Bronchial epithelial cell (primary cell): Measurements from ENCODE around the gene TMCC1. TPM values are rescaled to one million over a fixed set of nuclear protein-coding genes. Genes with fewer than 3 reads are reported as not detected.

ENCODE experiments used
- DNase-seq: peaks from one replicate; pipeline ENCODE4 v3.0.0-alpha.2; 2010; ENCODE audit warnings: low read depth
- FAIRE-seq: peaks from 2 replicates; lab custom pipeline; 2011; peaks lifted over from hg19 to GRCh38; lab: Jason Lieb, UNC
- H3K27me3 ChIP-seq: 2 replicates; pipeline ENCODE4 v1.5.1; 2011; ENCODE audit warnings: low read length; ENCODE audit not compliant: control insufficient read depth, insufficient read depth
- H3K36me3 ChIP-seq: 2 replicates; pipeline ENCODE4 v1.5.1; 2011; ENCODE audit warnings: low read length; ENCODE audit not compliant: control insufficient read depth, insufficient read depth
- H3K4me3 ChIP-seq: 2 replicates; pipeline ENCODE4 v1.5.1; 2011; ENCODE audit warnings: mild to moderate bottlenecking, low read depth, low read length, control low read depth
- CTCF ChIP-seq: IDR thresholded peaks from 2 replicates; pipeline ENCODE4 v1.5.1; 2011; ENCODE audit warnings: mild to moderate bottlenecking, moderate library complexity, low read length, control low read depth, inconsistent platforms; ENCODE audit not compliant: insufficient read depth, severe bottlenecking
- total RNA-seq: library from RNA; depleted of rRNA; stranded (reverse); fragments of >200 nt; gene quantifications from 2 replicates; pipeline ENCODE4 v1.2.1, GENCODE V29; 2014

Gene TMCC1
- total RNA-seq = 18.2 and 19.8 TPM in 2 replicates

GRCh38 chr3:129893581-129894070 lies at the start of gene TMCC1:
TSS of gene TMCC1 (minus strand) at chr3:129893711.
- DNase-seq = peak; percentile 89
- Histone ChIP-seq H3K36me3 (no peaks in the 10 kb centered on the region), H3K4me3 (peak within 1 kb of the TSS; percentile 87), H3K27me3 (no peaks in the 10 kb centered on the region)
- FAIRE-seq = no peak
- no peak for TF ChIP-seq CTCF

DNA sequence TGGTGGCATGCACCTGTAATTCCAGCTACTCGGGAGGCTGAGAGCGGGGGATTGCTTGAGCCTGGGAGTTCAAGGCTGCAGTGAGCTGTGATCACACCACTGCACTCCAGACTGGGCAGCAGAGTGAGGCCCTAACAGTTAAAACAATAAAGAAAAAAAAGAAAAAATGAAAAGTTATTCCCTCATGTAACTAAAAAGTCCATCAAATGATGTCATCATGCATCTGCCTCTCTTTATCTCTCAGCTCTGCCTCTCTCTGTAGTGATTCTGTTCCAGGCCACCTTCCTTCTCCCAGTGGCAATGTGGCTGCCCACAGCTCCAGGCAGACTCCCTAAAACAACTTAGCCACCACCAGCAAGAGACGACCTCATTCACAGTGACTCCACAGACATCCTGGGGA lies 49.5 kb upstream of the TMCC1 start:
- DNase-seq (no peak), FAIRE-seq (no peak)
- Histone ChIP-seq H3K4me3 (no peak overlapping the region), H3K36me3 (no peaks in the 10 kb centered on the region), H3K27me3 (peaks cover 2% of the 10 kb centered on the region)
- no peak for TF ChIP-seq CTCF

GRCh38 chr3:129942296-129942695 lies 48.8 kb upstream of the TMCC1 start:
- Histone ChIP-seq H3K27me3 (peaks cover 2% of the 10 kb centered on the region), H3K36me3 (no peaks in the 10 kb centered on the region), H3K4me3 (no peak overlapping the region)
- no peak for FAIRE-seq
- TF ChIP-seq CTCF = peak; percentile 78
- peak; percentile 48 for DNase-seq

DNA sequence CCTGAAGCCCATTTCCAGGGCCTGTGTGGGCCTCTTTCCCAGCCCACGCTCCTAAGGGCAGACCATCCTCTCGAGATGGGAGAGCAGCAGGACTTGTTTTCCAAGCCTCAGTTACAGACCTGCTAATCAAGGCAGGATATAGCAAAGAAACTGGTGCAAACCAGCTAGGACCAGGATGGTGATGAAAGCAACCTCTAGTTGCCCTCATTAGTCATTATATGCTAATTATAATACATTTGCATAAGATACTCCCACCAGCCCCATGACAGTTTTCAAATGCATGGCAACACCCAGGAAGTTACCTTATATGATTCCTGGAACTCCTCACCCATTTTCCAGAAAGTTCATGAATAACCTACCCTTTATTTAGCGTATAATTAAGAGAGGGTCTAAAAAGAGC lies 46.6 kb upstream of the TMCC1 start:
- no peak for TF ChIP-seq CTCF
- Histone ChIP-seq H3K36me3 (no peaks in the 10 kb centered on the region), H3K4me3 (no peak overlapping the region), H3K27me3 (no peaks in the 10 kb centered on the region)
- FAIRE-seq (no peak), DNase-seq (peak; percentile 31)

GRCh38 chr3:129938140-129938930 lies 44.8 kb upstream of the TMCC1 start:
- FAIRE-seq (no peak), DNase-seq (no peak)
- Histone ChIP-seq H3K27me3 (no peaks in the 10 kb centered on the region), H3K36me3 (no peaks in the 10 kb centered on the region), H3K4me3 (no peak overlapping the region)
- TF ChIP-seq CTCF = no peak
